ENCODE results near the gene CMSS1. TPM values are rescaled to one million over a fixed set of nuclear protein-coding genes. Genes with fewer than 3 reads are reported as not detected.
A peak's percentile ranks its signal among the peaks of the same experiment; 100 is the strongest.

Gene CMSS1
- total and polyA plus RNA-seq, 2 of the 13 experiments (the other 11 are each of a cell fraction or from before 2014, with no cell fraction given) = 6.4 to 48.7 TPM

- peak; percentile 67; the same call in 1 of the 2 replicates for TF ChIP-seq HNF1A (IDR thresholded peaks at IDR 0.05; ENCODE audit: low read depth)
- peak; percentile 75; the same call in 1 of the 2 replicates for TF ChIP-seq HNF1A (CRISPR knock-in tag; IDR thresholded peaks at IDR 0.05; ENCODE audit: borderline replicate concordance)
- TF ChIP-seq ZFP37 (CRISPR knock-in tag; IDR thresholded peaks at IDR 0.05; ENCODE audit: borderline replicate concordance) = no peak
- TF ChIP-seq TARDBP (CRISPR knock-in tag; IDR thresholded peaks at IDR 0.05) = peak; percentile 87
- peak in 1 of 2 experiments; percentile 78; a peak in 1 of 4 replicates for TF ChIP-seq REST (IDR thresholded peaks at IDR 0.05; ENCODE audit: borderline replicate concordance in 1 of 2, low read depth in 1 of 2, low read length in 2 of 2)
- peak; percentile 88 for TF ChIP-seq REPIN1 (CRISPR knock-in tag; IDR thresholded peaks at IDR 0.05; ENCODE audit: borderline replicate concordance, low read depth)
- TF ChIP-seq IKZF5 (CRISPR knock-in tag; IDR thresholded peaks at IDR 0.05) = peak; percentile 92
- TF ChIP-seq HMGXB4 (CRISPR knock-in tag; IDR thresholded peaks at IDR 0.05; ENCODE audit: borderline replicate concordance in 1 of 2, low read depth in 1 of 2) = peak in 1 of 2 experiments; percentile 39; a peak in 1 of 4 replicates
- peak; percentile 92 for TF ChIP-seq ISL2 (CRISPR knock-in tag; IDR thresholded peaks at IDR 0.05)
- TF ChIP-seq POGK (CRISPR knock-in tag; conservative IDR thresholded peaks at IDR 0.05) = no peak
Measured at GRCh38 chr3:99920481-99921376, 103.1 kb downstream of the CMSS1 start (continued).

Data from HepG2 (cell line).